Measurements from ENCODE around the gene CENPF.

Gene CENPF

GRCh38 chr1:214638459-214638807, 35.4 kb downstream of the CENPF start:
- in situ Hi-C loops (cut with MboI; ENCODE audit: low pct_unique_long_range_greater_than_20kb, low sequenced_read_pairs, unreplicated experiment), result no loop called here
- no peak for TF ChIP-seq CTCF (IDR thresholded peaks at IDR 0.05; ENCODE audit: extremely low read depth, insufficient read depth, missing control alignments)
- no peak for DNase-seq (ENCODE audit: low spot score)

- TF ChIP-seq CTCF (IDR thresholded peaks at IDR 0.05; ENCODE audit: extremely low read depth, insufficient read depth, missing control alignments), result no peak
- DNase-seq (ENCODE audit: low spot score), result no peak
- in situ Hi-C loops (cut with MboI; ENCODE audit: low pct_unique_long_range_greater_than_20kb, low sequenced_read_pairs, unreplicated experiment), result no loop called here
These were observed 36.0 kb downstream of the CENPF start for GRCh38 chr1:214638997-214639396.

- in situ Hi-C loops (cut with MboI; ENCODE audit: low pct_unique_long_range_greater_than_20kb, low sequenced_read_pairs, unreplicated experiment), result no loop called here
- TF ChIP-seq CTCF (IDR thresholded peaks at IDR 0.05; ENCODE audit: extremely low read depth, insufficient read depth, missing control alignments), result no peak
- no peak for DNase-seq (ENCODE audit: low spot score)
These were observed 37.6 kb downstream of the CENPF start for GRCh38 chr1:214640431-214641213.

- TF ChIP-seq CTCF (IDR thresholded peaks at IDR 0.05; ENCODE audit: extremely low read depth, insufficient read depth, missing control alignments), result no peak
- no peak for DNase-seq (ENCODE audit: low spot score)
- in situ Hi-C loops (cut with MboI; ENCODE audit: low pct_unique_long_range_greater_than_20kb, low sequenced_read_pairs, unreplicated experiment), result no loop called here
These were observed 38.4 kb downstream of the CENPF start for GRCh38 chr1:214641214-214641895.

GRCh38 chr1:214643030-214643429, 40.0 kb downstream of the CENPF start:
- no peak for TF ChIP-seq CTCF (IDR thresholded peaks at IDR 0.05; ENCODE audit: extremely low read depth, insufficient read depth, missing control alignments)
- in situ Hi-C loops (cut with MboI; ENCODE audit: low pct_unique_long_range_greater_than_20kb, low sequenced_read_pairs, unreplicated experiment), result no loop called here
- no peak for DNase-seq (ENCODE audit: low spot score)

- in situ Hi-C loops (cut with MboI; ENCODE audit: low pct_unique_long_range_greater_than_20kb, low sequenced_read_pairs, unreplicated experiment), result no loop called here
- no peak for TF ChIP-seq CTCF (IDR thresholded peaks at IDR 0.05; ENCODE audit: extremely low read depth, insufficient read depth, missing control alignments)
- no peak for DNase-seq (ENCODE audit: low spot score)
These were observed 42.7 kb downstream of the CENPF start for GRCh38 chr1:214645712-214646111.

Data from GM13977 (cell line).